Testis (tissue), 3 donors: ENCODE results near the gene COQ8B. TPM values are rescaled to one million over a fixed set of nuclear protein-coding genes. Genes with fewer than 3 reads are reported as not detected.

Experiments used
- DNase-seq: peaks from one replicate; pipeline ENCODE4 v3.0.0-alpha.2; 2019
- H3K27ac ChIP-seq, 2 donors: fragments of 200-600 bp; sonication (generic); one replicate each; pipeline ENCODE4 v1.5.1; 2019
- H3K27me3 ChIP-seq: fragments of 200-600 bp; sonication (generic); one replicate; pipeline ENCODE4 v1.5.1; 2019
- H3K36me3 ChIP-seq: fragments of 200-600 bp; sonication (generic); one replicate; pipeline ENCODE4 v1.5.1; 2017; ENCODE audit warnings: low read depth; ENCODE audit errors: missing control alignments
- H3K4me1 ChIP-seq: fragments of 200-600 bp; sonication (generic); one replicate; pipeline ENCODE4 v1.5.1; 2019
- H3K4me3 ChIP-seq, 2 donors: fragments of 200-600 bp; sonication (generic); one replicate each; pipeline ENCODE4 v1.5.1; 2017 to 2019
- H3K9me3 ChIP-seq: fragments of 200-600 bp; sonication (generic); one replicate; pipeline ENCODE4 v1.5.1; 2017
- POLR2A ChIP-seq: fragments of 450-650 bp; IDR thresholded peaks from one replicate; pipeline ENCODE4 v1.6.1; 2017; ENCODE audit warnings: antibody characterized with exemption, mild to moderate bottlenecking, moderate library complexity
- WGBS, 2 donors: methylation state at CpG; one replicate each; pipeline ENCODE4 v1.1.5; 2018; 5-methylcytosine and 5-hydroxymethylcytosine counted together
- intact Hi-C: fragments of 100-400 bp; cut with DNase I; formaldehyde crosslinking; loops from one replicate; pipeline ENCODE4 v1.15.1; 2023; ENCODE audit warnings: low total_unique reads
- polyA plus RNA-seq: library from polyadenylated mRNA; stranded (reverse); fragments of 350-450 nt; fragmentation: Illumina TruSeq; extraction: RNeasy Lipid Tissue Mini Kit (QIAGEN cat#74804); gene quantifications from one replicate; pipeline ENCODE4 v1.2.3, GENCODE V29; 2014; ENCODE audit warnings: low read depth, low replicate concordance; ENCODE audit not compliant: insufficient read depth
- total RNA-seq, 2 donors: library from RNA; depleted of rRNA; stranded (reverse); fragments of >200 nt; gene quantifications; one replicate each; pipeline ENCODE4 v1.2.3, GENCODE V29; 2016
- TF ChIP-seq, protein P1 (sequence below), 3 experiments: fragments of 450-650 bp in 2 of 3; fragments of 200-600 bp in 1 of 3; sonication (generic) in 1 of 3; IDR thresholded peaks; one replicate each; pipeline ENCODE4 v1.5.1; 2016 to 2019; ENCODE audit warnings: antibody characterized with exemption in 3 of 3, mild to moderate bottlenecking in 2 of 3, moderate library complexity in 1 of 3

COQ8B gene
- total and polyA plus RNA-seq, 3 donors from 2014 or later: 43.8 to 71.7 (median 56.6) TPM

DNA sequence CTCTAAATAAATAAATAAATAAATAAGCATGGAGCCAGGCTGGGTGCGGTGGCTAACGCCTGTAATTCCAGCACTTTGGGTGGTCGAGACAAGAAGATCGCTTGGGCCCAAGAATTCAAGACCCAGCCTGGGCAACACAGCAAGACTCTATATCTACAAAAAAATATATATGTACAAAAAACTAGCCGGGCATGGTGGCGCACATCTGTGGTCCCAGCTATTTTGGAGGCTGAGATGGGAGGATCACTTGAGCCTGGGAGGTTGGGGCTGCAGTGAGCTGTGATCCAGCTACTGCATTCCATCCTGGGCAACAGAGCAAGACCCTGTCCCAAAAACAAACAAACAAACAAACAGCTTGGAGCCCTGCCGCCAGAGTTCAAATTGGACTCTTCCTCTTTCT, 30.9 kb upstream of the COQ8B start:
- WGBS, 2 donors: 82 to 96% methylated on average over 7 of the region's 7 CpGs
- Histone ChIP-seq H3K4me1 (peaks cover 23% of the 10 kb centered on the region), H3K27me3 (no peaks in the 10 kb centered on the region), H3K9me3 (no peaks in the 10 kb centered on the region), H3K36me3 (no peaks in the 10 kb centered on the region), H3K4me3 (no peak overlapping the region), H3K27ac (peak overlapping the region in 1 of 2 donors; percentile 55)
- intact Hi-C loops: no loop called here
- no peak for DNase-seq
- no peak for TF ChIP-seq POLR2A
- TF ChIP-seq, protein P1, sequence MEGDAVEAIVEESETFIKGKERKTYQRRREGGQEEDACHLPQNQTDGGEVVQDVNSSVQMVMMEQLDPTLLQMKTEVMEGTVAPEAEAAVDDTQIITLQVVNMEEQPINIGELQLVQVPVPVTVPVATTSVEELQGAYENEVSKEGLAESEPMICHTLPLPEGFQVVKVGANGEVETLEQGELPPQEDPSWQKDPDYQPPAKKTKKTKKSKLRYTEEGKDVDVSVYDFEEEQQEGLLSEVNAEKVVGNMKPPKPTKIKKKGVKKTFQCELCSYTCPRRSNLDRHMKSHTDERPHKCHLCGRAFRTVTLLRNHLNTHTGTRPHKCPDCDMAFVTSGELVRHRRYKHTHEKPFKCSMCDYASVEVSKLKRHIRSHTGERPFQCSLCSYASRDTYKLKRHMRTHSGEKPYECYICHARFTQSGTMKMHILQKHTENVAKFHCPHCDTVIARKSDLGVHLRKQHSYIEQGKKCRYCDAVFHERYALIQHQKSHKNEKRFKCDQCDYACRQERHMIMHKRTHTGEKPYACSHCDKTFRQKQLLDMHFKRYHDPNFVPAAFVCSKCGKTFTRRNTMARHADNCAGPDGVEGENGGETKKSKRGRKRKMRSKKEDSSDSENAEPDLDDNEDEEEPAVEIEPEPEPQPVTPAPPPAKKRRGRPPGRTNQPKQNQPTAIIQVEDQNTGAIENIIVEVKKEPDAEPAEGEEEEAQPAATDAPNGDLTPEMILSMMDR (IDR thresholded peaks at IDR 0.05): no peak

GRCh38 chr19:40745402-40745780, 28.7 kb upstream of the COQ8B start:
- no peaks in the 10 kb centered on the region for H3K36me3 ChIP-seq
- peak overlapping the region in 1 of 2 donors; percentile 41 for H3K27ac ChIP-seq
- WGBS, 2 donors: 69 to 80% methylated on average over 7 of the region's 7 CpGs
- no peak for DNase-seq
- no peaks in the 10 kb centered on the region for H3K9me3 ChIP-seq
- H3K27me3 ChIP-seq: no peaks in the 10 kb centered on the region
- intact Hi-C loops: no loop called here
- peaks cover 28% of the 10 kb centered on the region for H3K4me1 ChIP-seq
- TF ChIP-seq, protein P1 (IDR thresholded peaks at IDR 0.05): no peak
- no peak for TF ChIP-seq POLR2A
- H3K4me3 ChIP-seq: no peak overlapping the region

- no peaks in the 10 kb centered on the region for H3K9me3 ChIP-seq
- no peak overlapping the region for H3K4me3 ChIP-seq
- DNase-seq: no peak
- intact Hi-C loops: no loop called here
- 74 to 79% methylated on average over 10 to 15 of the region's 17 CpGs for WGBS, 2 donors
- no peak for TF ChIP-seq POLR2A
- TF ChIP-seq, protein P1 (IDR thresholded peaks at IDR 0.05): no peak
- peak overlapping the region in 1 of 2 donors; percentile 41 for H3K27ac ChIP-seq
- H3K36me3 ChIP-seq: no peaks in the 10 kb centered on the region
- peaks cover 30% of the 10 kb centered on the region for H3K4me1 ChIP-seq
- H3K27me3 ChIP-seq: no peaks in the 10 kb centered on the region
Measured at GRCh38 chr19:40744554-40745401, 28.1 kb upstream of the COQ8B start.

GRCh38 chr19:40743926-40744325, 27.2 kb upstream of the COQ8B start:
- Histone ChIP-seq H3K4me1 (peaks cover 23% of the 10 kb centered on the region), H3K27me3 (no peaks in the 10 kb centered on the region), H3K9me3 (no peaks in the 10 kb centered on the region), H3K27ac (no peak overlapping the region), H3K4me3 (no peak overlapping the region), H3K36me3 (no peaks in the 10 kb centered on the region)
- WGBS, 2 donors: 91 to 95% methylated on average over 7 to 10 of the region's 10 CpGs
- DNase-seq: no peak
- TF ChIP-seq, protein P1 (IDR thresholded peaks at IDR 0.05): no peak
- no peak for TF ChIP-seq POLR2A
- intact Hi-C loops: no loop called here

DNA sequence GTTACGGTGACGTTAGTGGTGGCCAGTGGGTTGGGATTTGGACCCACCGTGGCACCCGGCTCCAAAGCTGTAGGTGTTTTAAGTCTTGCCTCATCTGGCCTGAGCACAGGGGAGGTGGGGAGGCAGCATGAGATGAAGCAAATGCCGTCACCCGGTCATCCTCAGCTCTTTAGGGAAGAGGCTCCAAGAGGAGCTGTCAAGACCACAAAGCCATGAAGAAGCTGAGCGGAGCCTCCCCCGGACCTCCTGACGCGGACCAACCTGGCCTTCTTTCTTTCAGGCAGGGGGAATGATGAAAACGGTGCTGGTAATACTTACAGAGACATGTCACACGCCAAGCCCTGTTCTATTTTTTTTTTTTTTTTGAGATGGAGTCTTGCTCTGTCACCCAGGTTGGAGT, 26.2 kb upstream of the COQ8B start:
- Histone ChIP-seq H3K27ac (no peak overlapping the region), H3K4me3 (no peak overlapping the region), H3K36me3 (no peaks in the 10 kb centered on the region), H3K9me3 (no peaks in the 10 kb centered on the region), H3K27me3 (no peaks in the 10 kb centered on the region), H3K4me1 (peaks cover 23% of the 10 kb centered on the region)
- WGBS, 2 donors: 89 to 97% methylated on average over 10 to 12 of the region's 12 CpGs
- no peak for DNase-seq
- no peak for TF ChIP-seq POLR2A
- TF ChIP-seq, protein P1 (IDR thresholded peaks at IDR 0.05): no peak
- intact Hi-C loops: no loop called here
